ENCODE data around the gene SMCR8. TPM values are rescaled to one million over a fixed set of nuclear protein-coding genes. Genes with fewer than 3 reads are reported as not detected.

SMCR8 gene
- total and polyA plus RNA-seq, 2 of the 8 experiments (the other 6 are each of a cell fraction or from before 2014, with no cell fraction given), result 6.9 to 18.5 TPM

- Histone ChIP-seq H3K27ac (ENCODE audit: low read depth, low read length) (no peak overlapping the region), H2BK15ac (ENCODE audit: low read length) (no peak overlapping the region), H2BK5ac (ENCODE audit: low read depth, low read length) (no peak overlapping the region), H2BK20ac (ENCODE audit: low read length) (no peak overlapping the region), H2BK12ac (ENCODE audit: low read depth, low read length) (no peak overlapping the region), H3K23ac (ENCODE audit: insufficient read length) (no peak overlapping the region), H3K18ac (ENCODE audit: extremely low read depth, low read length) (no peak overlapping the region), H4K91ac (replicated peaks; ENCODE audit: insufficient read length, low read length) (no peak overlapping the region), H3K4ac (replicated peaks; ENCODE audit: insufficient read length, low read depth, low read length) (no peak overlapping the region), H3K56ac (replicated peaks; ENCODE audit: insufficient read length, low read depth, low read length) (no peak overlapping the region), H3K14ac (ENCODE audit: insufficient read length) (no peak overlapping the region), H3K79me1 (ENCODE audit: low read depth, low read length) (no peaks in the 10 kb centered on the region; the same call in 1 of the 2 replicates), H3K9ac (replicated peaks in 1 of 4; ENCODE audit: extremely low read depth in 1 of 4, low read depth in 3 of 4, low read length in 3 of 4) (no peak overlapping the region), H3K9me3 (ENCODE audit: insufficient read depth in 2 of 2, low read depth in 1 of 2, low read length in 1 of 2) (no peaks in the 10 kb centered on the region), H3K4me2 (ENCODE audit: insufficient read depth in 1 of 2, low read depth in 2 of 2, low read length in 2 of 2) (no peak overlapping the region), H4K8ac (ENCODE audit: extremely low read depth, insufficient read depth, low read length) (no peak overlapping the region), H4K20me1 (replicated peaks in 1 of 2; ENCODE audit: control insufficient read depth in 1 of 2, insufficient read depth in 2 of 2, low read length in 2 of 2) (peaks cover 4 to 11% of the 10 kb centered on the region in 2 experiments), H2BK120ac (replicated peaks; ENCODE audit: low read depth, low read length) (no peak overlapping the region), H2AFZ (ENCODE audit: low read length) (no peak overlapping the region), H3K27me3 (replicated peaks in 1 of 4; ENCODE audit: control insufficient read depth in 3 of 4, extremely low read depth in 1 of 4, insufficient read depth in 3 of 4, low read length in 3 of 4) (no peaks in the 10 kb centered on the region), H3K36me3 (ENCODE audit: control insufficient read depth in 2 of 4, insufficient read depth in 4 of 4, low read length in 3 of 4) (peaks cover 19 to 55% (median 30%) of the 10 kb centered on the region in 4 experiments), H3K23me2 (ENCODE audit: low read depth, low read length) (no peaks in the 10 kb centered on the region), H3K79me2 (ENCODE audit: control insufficient read depth in 1 of 2, insufficient read depth in 2 of 2, low read length in 2 of 2) (no peaks in the 10 kb centered on the region), H2AK5ac (ENCODE audit: low read depth, low read length) (no peak overlapping the region), H4K5ac (ENCODE audit: insufficient read length, low read depth, low read length) (no peak overlapping the region), H3K4me3 (ENCODE audit: extremely low read depth in 1 of 4, insufficient read depth in 2 of 4, low read depth in 3 of 4, low read length in 4 of 4) (no peak overlapping the region), H3K4me1 (replicated peaks in 1 of 4; ENCODE audit: control insufficient read depth in 3 of 4, insufficient read depth in 4 of 4, low read length in 3 of 4) (no peaks in the 10 kb centered on the region)
- FAIRE-seq (no peak), DNase-seq (ENCODE audit: low read depth in 1 of 2, low spot score in 2 of 2) (no peak)
- POLR2A ChIA-PET (ENCODE audit: partially characterized antibody), result interaction anchor here (0.9 to 1.6 kb wide), 14 partner anchors 10 to 144 kb away, joined by 3 to 7 read pairs (median 4); partner anchors contain the start of genes ALKBH5, SMCR8 and TOP3A
- 98% methylated on average over 10 of the region's 10 CpGs; no CpG with 5 or more reads in 1 of the 2 experiments for WGBS, 2 experiments (ENCODE audit: extremely low coverage in 1 of 2, insufficient coverage in 1 of 2, insufficient read length in 1 of 2, insufficient replicate concordance in 2 of 2, low coverage in 1 of 2, low lambda C conversion rate in 2 of 2, missing lambda C conversion rate in 1 of 2)
- CTCF ChIA-PET (ENCODE audit: partially characterized antibody), result interaction anchor here (0.8 to 1.4 kb wide), 3 partner anchors 15 to 169 kb away, joined by 3 read pairs; no protein-coding TSS in a partner anchor
Measured at GRCh38 chr17:18327556-18327955, 12.5 kb downstream of the SMCR8 start.
